ENCODE results near the gene MYO9B.
"Not testable (repeated sequence)": the region's sequence is repeated elsewhere in the genome, so short reads cannot be mapped to it uniquely, and the experiment has no call there.

MYO9B gene

DNA sequence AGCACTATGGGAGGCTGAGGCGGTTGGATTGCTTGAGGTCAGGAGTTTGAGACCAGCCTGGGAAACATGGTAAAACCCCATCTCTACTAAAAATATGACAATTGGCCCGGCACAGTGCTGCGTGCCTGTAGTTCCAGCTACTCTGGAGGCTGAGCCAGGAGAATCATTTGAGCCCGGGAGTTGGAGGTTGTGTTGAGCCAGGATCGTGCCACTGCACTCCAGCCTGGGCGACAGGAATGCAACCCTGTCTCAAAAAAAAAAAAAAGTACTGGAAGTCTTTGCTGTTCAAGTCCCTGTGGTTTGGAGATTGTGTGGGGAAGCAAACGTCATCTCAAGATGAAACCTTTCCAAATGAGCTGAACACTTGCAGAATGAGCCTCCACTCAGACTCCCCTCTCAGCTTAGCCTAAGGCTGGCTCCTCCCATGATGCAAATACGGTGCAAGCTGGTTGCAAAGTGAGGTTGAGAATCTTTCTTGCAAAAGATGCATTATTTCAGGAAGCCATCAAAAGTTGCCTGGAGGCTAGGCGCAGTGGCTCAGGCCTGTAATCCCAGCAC lies 46.2 kb downstream of the MYO9B start:
- DNase-seq, result peak; percentile 64

DNA sequence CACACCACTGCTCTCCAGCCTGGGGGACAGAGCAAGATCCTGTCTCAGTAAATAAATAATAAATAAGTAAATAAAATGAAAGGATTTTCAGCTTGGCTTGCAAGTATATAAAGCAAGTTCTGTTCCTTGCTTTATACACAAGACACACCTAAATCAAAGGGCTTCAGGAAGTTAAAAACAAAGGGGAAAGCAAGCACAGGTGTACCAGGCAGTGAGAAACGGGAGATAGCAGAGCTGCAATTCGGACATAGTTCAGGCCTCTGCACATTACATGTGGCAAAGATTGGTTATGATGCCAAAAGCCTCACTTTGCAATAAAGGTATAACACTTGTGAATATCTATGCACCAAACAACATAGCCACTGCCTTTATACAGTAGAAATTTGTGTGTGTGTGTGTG lies 47.5 kb downstream of the MYO9B start:
- no peak for DNase-seq

DNA sequence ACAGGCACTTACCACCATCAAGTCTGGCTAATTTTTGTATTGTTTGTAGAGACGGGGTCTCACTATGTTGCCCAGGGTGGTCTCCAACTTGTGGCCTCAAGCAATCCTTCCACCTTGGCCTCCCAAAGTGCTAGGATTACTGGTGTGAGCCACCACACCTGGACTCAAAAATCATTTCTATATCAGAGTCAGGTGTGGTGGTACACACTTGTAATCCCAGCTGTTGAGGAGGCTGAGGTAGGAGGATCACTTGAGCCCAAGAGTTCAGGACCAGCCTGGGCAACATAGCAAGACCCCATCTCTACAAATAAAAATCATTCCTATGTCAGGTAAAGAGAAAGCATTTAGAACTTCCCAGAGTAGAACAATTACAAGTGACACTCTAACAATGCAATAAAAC lies 48.4 kb downstream of the MYO9B start:
- DNase-seq, result no peak

DNA sequence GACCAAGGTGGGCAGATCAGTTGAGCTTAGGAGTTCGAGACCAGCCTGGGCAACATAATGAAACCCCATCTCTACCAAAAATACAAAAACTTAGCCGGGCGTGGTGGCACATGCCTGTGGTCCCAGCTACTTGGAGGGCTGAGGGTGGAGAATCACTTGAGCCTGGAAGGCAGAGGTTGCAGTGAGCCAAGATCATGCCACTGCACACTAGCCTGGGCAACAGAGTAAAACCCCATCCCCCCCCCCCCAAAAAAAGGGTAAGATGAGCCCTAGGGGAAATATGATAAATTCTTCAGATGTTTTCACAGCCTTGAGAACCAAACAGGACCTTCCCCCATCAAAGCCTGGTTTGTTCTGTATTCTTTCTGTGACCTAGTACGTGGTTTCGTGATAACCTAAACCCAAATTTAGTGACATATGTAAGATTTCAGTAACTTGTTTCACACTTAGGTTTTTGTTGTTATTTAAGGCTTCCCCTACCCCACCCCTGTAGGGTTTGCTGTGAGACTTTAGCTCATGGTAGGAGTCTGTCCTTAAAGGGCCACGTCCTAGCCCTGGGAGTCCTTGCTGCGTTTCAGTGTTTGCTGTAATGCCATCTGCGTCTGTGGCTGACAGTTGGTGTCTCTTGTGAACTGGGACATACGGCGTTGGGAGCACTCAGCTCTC lies 49.6 kb downstream of the MYO9B start:
- DNase-seq, result no peak

DNA sequence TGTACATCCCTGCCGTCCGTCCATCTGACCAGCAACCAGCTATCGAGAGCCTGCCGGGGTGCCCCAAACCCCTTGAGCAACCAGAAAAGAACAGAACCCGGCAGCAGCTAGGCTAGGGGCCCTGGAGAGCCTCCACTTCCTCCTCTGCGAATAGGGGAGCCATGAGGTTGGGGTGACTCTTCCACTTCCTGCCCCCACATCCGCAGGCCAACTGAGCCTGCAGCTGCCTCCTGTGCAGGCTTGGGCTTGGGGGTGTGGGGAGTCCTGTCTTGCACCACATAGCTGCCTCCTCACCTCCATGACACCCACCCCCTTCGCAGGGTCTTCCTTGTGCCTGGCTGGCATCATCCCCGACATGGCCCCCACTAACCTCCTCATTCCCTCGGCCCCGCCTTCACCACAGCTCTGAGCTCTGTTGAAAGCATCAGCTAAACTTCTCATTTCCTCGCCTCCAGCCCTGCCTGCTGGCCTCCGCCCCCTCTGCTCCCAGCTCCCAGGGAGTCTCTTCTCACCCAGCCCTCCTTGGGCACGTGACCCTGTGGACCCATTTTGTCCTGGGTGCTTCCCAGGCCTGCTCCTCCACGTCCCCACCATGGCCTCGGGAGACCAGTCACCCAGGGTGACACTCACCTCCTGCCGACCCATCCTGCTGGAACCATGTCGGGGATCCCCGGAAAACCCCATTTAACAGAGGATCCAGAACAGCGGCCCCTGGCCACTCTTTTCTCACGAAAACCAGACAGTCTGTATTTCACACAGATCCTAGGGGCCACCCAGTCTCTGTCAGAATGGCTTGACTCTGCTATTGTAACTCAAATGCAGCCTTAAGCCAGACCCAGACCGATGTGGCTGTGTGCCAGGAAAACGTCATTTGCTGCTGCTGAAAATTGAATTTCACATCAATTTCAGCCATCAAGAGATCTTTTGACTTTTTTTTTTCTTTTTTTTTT lies 50.4 kb downstream of the MYO9B start:
- DNase-seq, result peak; percentile 35

DNA sequence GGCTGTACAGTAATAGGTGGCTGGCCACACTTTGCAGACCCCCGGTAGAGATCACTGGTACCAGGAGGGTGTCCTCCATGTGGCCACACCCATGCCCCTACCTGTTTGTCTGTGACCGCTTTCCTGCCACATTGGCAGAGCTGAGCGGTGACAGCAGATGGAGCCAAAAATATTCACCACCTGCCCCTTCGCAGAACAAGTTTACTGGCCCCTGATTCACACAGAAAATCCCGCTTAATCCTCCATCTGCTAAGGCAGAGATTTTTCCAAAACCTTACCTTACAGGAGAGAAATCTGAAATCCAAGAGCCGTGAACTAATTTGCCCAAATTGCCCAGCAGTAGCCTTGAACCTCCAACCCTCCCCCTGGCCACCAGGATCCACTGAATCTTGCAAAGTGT lies 52.1 kb downstream of the MYO9B start:
- DNase-seq, result no peak

DNA sequence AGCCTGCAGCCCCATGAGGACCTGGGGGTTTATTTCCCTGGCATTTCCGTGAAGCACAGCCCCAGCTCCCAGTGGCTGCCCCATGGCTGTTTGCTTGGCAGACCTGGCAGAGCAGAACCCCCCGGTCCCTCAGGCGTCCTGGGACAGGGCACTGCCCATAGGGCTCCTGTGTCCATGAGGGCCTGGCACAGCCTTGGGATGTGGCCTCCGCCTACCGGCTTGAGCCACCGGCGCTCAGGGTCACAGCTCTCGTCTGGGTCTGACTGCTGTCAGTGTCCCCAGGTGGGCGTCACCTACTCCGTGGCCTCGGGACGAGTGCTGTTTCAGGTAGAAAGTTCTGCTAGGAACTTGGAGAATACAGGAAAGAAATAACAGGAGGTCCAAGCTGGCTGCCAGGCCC lies 52.8 kb downstream of the MYO9B start:
- no peak for DNase-seq

DNA sequence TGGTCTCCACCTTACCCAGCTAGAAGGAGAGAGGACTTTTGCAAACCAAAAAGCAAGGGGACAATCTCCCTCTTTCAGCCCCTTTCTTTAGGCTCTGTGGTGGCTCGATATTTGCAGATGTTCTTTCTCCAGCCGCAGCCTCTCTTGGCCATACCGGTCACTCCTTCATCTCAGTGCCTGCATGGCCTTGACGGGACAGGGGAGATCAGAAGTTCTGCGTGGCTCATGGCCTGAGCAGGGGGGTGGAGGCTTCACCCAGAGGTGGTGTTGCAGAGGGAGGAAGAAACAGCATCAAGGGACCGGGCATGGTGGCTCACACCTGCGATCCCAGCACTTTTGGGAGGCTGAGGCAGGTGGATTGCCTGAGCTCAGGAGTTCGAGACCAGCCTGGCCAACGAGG lies 53.2 kb downstream of the MYO9B start:
- no peak for DNase-seq

DNA sequence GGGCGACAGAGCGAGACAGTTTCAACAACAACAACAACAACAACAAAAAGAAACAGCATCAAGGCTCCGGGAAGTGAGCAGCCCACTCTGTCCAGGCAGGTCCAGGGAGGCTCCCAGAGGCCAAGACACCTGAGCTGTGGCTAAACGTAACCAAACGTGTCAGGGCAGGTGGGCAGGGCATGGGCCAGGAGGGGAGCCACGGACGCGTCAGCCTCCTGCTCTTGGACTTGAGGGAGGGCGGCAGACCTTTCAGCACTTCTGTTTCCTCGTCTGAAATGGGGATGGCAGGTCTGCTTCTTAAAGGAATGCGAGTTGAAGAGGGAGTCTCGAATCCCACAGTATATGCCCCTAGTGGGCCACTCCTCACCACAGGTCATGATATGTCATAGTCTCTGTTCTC lies 53.8 kb downstream of the MYO9B start:
- no peak for DNase-seq

DNA sequence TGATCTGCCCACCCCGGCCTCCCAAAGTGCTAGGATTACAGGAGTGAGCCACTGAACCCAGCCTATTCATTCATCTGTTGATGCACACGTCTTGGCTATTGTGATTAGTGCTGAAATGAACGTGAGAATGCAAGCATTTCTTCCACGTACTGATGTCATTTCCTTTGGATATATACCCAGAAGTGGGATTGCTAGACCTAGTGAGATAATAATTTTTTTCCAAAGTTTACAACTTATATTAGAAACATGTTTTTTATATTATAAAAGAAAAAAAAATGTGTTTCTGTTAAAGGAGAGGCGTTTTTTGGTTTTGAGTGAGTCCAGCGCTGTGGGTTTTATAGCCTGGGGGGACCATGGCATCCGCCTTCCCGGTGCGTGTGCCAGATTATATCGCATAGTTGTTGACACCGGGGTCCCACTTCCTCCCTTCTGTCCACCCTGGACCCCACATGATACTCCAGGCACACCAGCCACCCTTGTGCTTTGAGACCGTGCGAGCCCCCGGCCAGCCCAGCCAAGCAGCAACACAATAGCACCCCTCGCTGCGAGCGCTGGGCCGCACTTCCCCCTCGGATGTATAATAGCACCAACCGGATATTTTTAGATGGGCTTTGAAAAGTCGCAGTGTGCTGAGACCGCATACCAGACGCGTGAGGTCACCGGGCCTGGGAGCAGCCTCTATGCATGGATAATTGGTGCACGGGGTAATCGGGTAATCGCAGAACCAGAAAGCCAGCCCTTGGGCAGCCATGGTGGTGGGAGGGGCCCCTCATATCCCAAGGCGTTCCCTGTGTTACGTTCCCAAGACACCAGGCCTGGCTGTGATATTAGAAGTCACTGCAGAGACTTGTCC lies 59.6 kb downstream of the MYO9B start:
- DNase-seq, result peak; percentile 97

DNA sequence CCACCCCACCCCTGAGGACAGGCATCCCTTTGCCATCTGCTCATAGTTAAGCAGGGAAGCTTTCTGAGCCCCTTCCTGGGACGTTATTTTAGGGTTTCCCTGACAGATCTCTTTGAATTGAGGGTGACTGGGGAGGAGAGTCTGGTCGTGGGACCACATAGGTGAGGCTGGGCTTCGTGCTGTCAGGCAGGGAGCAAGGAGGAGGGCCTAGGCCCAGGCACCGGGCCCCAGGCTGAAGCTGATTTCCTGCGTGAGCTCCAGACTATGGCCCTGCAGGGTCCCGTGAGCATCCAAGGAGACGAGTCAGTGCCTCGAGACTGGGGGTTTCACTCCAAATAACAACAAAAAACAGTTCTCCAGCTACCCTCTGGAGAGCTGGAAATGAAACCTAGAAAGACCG lies 60.4 kb downstream of the MYO9B start:
- no peak for DNase-seq

DNA sequence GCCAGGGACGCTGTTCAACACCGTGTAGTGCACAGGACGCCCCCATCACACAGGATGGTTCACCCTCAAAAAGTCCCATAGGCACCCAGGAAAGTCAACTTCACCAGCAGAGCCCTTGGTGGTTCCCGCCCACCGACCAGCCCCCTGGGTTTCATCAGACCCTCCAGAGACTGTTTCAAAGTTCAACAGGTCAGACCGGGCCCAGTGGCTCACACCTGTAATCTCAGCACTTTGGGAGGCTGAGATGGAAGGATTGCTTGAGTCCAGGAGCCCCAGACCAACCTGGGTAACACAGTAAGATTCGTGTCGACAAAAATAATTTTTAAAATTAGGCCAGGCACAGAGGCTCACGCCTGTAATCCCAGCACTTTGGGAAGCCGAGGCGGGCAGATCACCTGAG lies 61.0 kb downstream of the MYO9B start:
- DNase-seq, result no peak

DNA sequence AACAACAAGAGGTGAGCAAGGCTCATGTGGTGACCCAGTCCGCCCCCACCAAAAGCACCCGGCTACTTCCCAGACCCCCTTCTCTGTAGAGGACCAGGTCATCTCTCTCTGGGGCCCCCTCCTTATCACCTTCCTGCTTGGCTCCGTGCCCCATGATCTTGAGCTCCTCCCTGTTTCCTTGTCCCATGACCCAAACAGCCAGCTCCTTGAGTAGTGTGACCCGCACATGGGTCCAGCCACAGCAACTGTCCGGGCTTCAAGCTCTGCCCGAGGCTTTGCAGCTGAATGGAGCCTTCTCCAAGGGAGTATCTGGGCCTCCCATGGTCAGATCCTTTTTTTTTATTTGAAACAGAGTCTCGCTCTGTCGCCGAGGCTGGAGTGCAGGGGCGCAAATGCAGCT lies 61.8 kb downstream of the MYO9B start:
- no peak for DNase-seq

DNA sequence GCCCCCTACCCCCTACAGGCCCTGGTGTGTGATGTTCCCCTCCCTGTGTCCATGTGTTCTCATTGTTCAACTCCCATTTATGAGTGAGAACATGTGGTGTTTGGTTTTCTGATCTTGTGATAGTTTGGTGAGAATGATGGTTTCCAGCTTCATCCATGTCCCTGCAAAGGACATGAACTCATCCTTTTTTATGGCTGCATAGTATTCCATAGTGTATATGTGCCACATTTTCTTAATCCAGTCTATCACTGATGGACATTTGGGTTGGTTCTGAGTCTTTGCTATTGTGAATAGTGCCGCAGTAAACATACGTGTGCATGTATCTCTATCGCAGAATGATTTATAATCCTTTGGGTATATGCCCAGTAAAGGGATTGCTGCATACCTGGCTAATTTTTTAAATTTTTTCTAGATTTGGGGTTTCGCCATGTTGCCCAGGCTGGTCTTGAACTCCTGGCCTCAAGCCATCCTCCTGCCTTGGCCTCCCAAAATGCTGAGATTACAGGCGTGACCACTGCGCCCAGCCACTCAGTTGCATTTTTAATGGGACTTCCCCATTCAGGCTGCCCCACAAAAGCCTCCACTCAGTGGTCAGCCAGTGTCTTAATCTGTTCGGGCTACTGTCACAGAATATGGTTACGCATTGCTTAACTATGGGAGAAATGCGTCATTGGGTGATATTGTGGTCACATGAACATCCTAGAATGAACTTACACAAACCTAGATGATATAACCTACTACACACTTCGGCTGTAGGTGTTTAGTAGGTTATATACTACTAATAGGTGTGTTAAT lies 62.7 kb downstream of the MYO9B start:
- DNase-seq, result not testable (repeated sequence)

DNA sequence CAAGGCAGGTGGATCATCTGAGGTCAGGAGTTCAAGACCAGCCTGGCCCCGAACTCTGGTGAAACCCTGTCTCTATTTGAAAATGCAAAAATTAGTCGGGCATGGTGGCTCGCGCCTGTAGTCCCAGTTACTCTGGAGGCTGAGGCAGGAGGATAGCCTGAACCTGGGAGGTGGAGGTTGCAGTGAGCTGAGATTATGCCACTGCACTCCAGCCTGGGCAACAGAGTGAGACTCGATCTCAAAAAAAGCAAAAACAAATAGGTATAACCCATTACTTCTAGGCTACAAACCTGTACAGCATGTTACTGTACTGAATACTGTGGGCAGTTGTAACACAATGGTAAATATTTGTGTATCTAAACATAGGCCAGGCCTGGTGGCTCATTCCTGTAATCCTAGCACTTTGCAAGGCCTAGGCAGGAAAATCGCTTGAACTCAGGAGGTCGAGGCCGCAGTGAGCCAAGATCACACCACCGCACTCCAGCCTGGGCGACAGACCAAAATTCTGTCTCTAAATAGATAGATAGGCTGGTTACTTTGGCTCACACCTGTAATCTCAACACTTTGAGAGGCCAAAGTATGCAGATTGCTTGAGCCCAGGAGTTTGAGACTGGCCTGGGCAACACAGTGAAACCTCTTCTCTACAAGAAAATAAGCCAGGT lies 63.5 kb downstream of the MYO9B start:
- DNase-seq, result no peak

DNA sequence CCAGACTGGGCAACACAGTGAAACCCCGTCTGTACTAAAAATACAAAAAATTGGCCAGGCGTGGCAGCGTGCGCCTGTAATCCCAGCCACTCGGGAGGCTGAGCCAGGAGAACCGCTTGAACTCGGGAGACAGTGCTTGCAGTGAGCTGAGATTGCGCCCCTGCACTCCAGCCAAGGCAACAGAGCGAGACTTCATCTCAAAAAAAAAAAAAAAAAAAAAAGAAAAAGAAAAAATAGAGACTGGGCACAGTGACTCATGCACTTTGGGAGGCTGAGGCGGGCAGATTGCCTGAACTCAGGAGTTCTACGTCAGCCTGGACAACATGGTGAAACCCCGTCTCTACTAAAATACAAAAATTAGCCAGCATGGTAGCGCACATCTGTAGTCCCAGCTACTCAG lies 69.2 kb downstream of the MYO9B start:
- DNase-seq, result peak; percentile 22

DNA sequence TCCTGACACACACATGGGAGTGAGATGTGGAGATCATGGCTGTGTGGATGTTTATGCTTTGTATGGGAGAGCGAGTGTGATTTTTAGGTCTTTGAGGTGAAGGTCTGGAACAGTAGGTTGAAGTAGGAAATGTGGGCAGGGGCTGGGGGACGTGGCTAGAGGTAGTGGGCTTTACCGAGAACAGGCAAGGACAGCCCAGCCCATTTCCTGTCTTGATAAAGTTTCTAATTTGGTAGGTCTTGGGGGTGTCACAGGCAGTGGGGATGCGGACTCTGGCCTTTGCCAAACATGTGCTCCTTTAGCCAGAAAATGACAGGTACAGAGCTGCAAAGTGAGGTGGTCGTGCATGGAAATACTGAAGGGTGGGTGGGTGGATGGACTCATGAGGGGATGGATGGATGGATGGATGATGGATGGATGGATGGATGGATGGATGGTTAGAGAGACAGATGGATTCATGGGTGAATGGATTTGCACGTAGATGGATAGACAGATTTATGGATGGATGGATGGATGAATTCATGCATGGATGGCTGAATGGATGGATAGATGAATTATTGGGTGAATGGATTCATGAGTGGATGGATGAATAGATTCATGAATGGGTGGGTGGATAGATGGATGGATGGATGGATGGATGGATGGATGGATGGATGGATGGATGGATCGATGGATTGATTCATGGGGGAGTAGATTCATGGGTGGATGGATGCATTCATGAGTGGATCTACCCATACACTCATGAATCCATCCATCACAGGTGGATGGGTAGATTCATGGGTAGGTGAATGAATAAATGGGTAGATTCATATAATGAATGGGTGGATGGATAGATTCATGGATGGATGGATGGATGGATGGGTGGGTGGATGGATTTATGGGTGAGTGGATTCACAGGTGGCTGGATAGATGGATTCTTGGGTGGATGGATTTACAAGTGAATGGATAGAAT lies 70.2 kb downstream of the MYO9B start:
- DNase-seq, result no peak

DNA sequence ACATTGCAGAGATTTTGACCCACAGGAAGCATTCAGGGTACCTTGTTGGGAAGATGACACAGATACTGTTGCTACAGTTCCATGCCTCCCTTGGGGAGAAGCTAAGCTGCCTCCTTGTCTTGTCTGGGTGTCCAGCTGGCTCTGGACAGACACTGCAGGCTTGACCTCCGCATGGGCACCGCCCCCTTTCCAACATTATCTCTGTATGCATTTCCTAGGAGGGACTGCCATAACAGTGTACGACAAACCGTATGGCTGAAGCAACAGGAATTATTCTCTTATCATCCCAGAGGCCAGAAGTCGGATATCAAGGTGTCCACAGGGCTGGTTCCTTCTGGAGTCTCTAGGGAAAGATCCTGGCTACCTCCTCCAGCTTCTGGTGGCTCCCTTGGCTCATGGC lies 72.6 kb downstream of the MYO9B start:
- DNase-seq, result no peak

DNA sequence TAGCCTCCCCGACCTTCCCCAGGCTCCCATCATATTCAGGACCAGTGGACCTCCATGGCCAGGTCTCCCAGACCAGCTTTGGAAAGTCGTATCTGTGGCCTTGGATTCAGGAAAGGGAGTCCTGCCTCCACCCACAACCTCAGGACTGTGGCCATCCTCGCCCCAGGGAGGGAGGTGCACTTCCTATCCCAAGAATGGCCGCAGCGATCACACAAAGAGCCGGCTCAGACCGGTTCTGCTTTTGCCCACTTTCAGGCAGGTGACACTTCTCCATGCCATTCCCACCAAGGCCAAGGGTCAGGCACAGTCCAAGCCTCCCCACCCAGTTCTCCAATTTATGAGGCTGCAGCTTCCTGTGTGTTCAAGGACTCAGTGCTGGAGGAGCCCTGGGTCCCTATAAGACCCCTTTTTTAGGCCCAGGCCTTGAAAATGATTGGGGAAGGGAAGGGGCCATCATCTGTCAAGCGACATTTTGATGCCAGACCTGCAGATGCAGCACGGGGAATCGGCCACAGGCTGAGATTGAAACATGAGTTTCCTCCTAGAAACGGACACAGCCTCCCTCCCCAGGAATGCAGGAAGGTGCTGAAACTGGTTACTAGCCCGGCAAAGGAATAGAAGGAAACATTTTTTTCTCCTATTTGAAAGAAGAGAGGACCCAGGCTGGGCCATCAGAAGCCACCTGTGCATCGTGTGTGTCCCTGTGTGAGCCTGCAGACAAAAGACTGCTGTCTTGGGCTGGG lies 74.0 kb downstream of the MYO9B start:
- DNase-seq, result no peak
